Activated naive CD8-positive, alpha-beta T cell treated with anti-CD3 and anti-CD28 coated beads for 36 hours (primary cell): ENCODE measurements around the gene PALM3. TPM values are rescaled to one million over a fixed set of nuclear protein-coding genes. Genes with fewer than 3 reads are reported as not detected.
A peak's percentile ranks its signal among the peaks of the same experiment; 100 is the strongest.

Experiments
- DNase-seq: peaks from one replicate; pipeline ENCODE4 v3.0.0; 2021
- H3K27ac Mint-ChIP-seq: one replicate; pipeline ENCODE4 v1.8.0; 2022; ENCODE audit warnings: mild to moderate bottlenecking, moderate library complexity, mixed read lengths
- H3K27me3 Mint-ChIP-seq: one replicate; pipeline ENCODE4 v1.8.0; 2022; ENCODE audit warnings: mild to moderate bottlenecking, mixed read lengths
- H3K36me3 Mint-ChIP-seq: one replicate; pipeline ENCODE4 v1.8.0; 2021; ENCODE audit warnings: mild to moderate bottlenecking, mixed read lengths
- H3K4me1 Mint-ChIP-seq: one replicate; pipeline ENCODE4 v1.8.0; 2021; ENCODE audit warnings: mixed read lengths
- H3K4me3 Mint-ChIP-seq: one replicate; pipeline ENCODE4 v1.8.0; 2022; ENCODE audit warnings: mild to moderate bottlenecking, moderate library complexity, mixed read lengths
- H3K9me3 Mint-ChIP-seq: one replicate; pipeline ENCODE4 v1.8.0; 2022; ENCODE audit warnings: mixed read lengths
- total RNA-seq, 2 experiments: library from RNA; stranded (reverse); gene quantifications; one replicate each; pipeline ENCODE4 v1.2.3, GENCODE V29; 2021

Gene PALM3
- total RNA-seq, 2 experiments from 2014 or later, result not detected

- peaks cover 14% of the 10 kb centered on the region for H3K4me1 Mint-ChIP-seq
- H3K4me3 Mint-ChIP-seq, result no peak overlapping the region
- H3K9me3 Mint-ChIP-seq, result peaks cover 11% of the 10 kb centered on the region
- no peaks in the 10 kb centered on the region for H3K27me3 Mint-ChIP-seq
- DNase-seq, result no peak
- peaks cover 27% of the 10 kb centered on the region for H3K36me3 Mint-ChIP-seq
- H3K27ac Mint-ChIP-seq, result no peak overlapping the region
Observed at GRCh38 chr19:14093117-14093823, 31.4 kb upstream of the PALM3 start.

- H3K27ac Mint-ChIP-seq, result peak overlapping the region; percentile 96
- DNase-seq, result peak; percentile 62
- peak overlapping the region; percentile 96 for H3K4me3 Mint-ChIP-seq
- H3K9me3 Mint-ChIP-seq, result peaks cover 11% of the 10 kb centered on the region
- no peaks in the 10 kb centered on the region for H3K27me3 Mint-ChIP-seq
- peaks cover 14% of the 10 kb centered on the region for H3K4me1 Mint-ChIP-seq
- H3K36me3 Mint-ChIP-seq, result peaks cover 31% of the 10 kb centered on the region
Observed at GRCh38 chr19:14091813-14092462, 30.1 kb upstream of the PALM3 start.

GRCh38 chr19:14091081-14091812, 29.4 kb upstream of the PALM3 start:
- peaks cover 31% of the 10 kb centered on the region for H3K36me3 Mint-ChIP-seq
- H3K4me1 Mint-ChIP-seq, result peaks cover 14% of the 10 kb centered on the region
- peak overlapping the region; percentile 96 for H3K27ac Mint-ChIP-seq
- peaks cover 11% of the 10 kb centered on the region for H3K9me3 Mint-ChIP-seq
- no peaks in the 10 kb centered on the region for H3K27me3 Mint-ChIP-seq
- DNase-seq, result peak; percentile 81
- H3K4me3 Mint-ChIP-seq, result peak overlapping the region; percentile 96

DNA sequence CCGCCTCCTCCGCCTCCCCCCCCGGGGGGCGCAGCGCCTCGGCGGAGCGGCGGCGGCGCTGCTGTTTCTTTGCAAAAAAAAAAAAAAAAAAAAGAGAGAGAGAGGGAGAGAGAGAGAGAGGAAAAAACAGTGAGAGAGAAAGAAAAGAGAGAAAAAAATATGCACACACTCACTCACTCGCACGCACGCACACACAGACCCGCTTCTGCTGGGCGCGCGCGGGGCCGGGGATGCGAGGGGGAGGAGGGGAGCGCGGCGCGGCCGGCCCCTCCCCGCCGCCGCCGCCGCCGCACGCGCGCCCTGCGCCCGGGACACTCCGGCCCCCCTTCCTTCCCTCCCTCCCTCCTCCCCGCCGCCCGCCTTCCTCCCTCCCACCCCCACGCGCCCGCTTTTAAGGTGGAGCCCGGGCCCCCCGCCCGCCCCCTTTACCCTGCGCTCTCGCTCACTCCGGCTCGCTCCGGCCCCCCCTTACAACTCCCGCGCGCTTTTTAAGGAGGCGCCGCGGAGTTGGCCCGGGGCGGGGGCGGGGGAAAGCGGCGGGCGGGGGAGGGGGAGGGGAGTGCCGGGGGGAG, 28.7 kb upstream of the PALM3 start, which contains the start of gene SAMD1:
TSS of gene SAMD1 (minus strand) at position 243 of the 572 bp plus-strand sequence.
- Mint-ChIP-seq H3K4me3 (peak within 1 kb of the TSS; percentile 96), H3K27ac (peak within 1 kb of the TSS; percentile 96), H3K4me1 (peaks cover 14% of the 10 kb centered on the region), H3K27me3 (no peaks in the 10 kb centered on the region), H3K9me3 (peaks cover 11% of the 10 kb centered on the region), H3K36me3 (peaks cover 31% of the 10 kb centered on the region)
- peak; percentile 76 for DNase-seq

DNA sequence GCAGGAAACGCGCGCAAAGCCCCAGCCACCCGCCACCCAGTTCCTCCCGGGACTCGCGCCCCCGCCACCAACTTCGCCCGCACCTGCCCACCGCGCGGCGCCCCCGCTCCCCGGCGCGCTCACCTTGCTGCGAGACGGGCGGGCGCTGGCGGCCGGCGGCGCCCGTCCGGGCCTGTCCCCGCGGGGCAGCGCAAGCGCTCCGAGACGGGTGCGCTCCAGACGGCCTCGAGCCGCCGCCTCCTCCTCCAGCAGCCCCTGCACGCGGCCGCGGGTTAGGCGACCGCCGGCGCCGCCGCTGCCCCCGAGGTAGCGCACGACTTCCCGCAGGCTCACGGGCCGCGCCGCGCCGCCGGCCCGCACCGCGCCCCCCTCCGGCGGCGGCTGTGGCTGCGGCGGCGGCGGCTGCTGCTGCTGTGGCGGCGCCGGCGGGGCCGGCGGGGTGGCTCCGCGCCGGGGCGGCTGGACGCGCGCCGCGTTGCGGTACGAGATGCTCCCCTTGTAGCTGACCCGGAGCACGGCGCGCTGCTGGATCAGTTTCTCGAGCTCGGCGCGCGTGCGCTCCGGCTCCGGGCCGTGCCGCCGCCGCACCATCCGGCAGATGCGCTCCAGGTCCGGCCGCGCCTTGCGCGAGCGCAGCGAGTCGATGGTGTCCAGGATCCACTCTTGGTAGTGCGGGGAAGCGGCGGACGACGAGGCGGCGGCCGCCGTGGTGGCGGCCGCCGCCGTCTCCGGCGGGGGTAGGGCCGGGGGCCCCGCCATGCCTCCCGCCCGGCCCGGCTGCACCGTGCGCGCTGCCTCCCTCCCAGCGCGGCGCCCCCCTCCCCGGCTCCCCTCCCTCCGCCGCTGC, 28.0 kb upstream of the PALM3 start:
- Mint-ChIP-seq H3K27me3 (no peaks in the 10 kb centered on the region), H3K27ac (peak overlapping the region; percentile 65), H3K4me3 (peak overlapping the region; percentile 83), H3K9me3 (peaks cover 11% of the 10 kb centered on the region), H3K4me1 (peaks cover 14% of the 10 kb centered on the region), H3K36me3 (peaks cover 31% of the 10 kb centered on the region)
- DNase-seq, result peak; percentile 66

- no peak for DNase-seq
- Mint-ChIP-seq H3K27me3 (no peaks in the 10 kb centered on the region), H3K36me3 (peaks cover 26% of the 10 kb centered on the region), H3K4me3 (peak overlapping the region; percentile 83), H3K9me3 (peaks cover 11% of the 10 kb centered on the region), H3K27ac (peak overlapping the region; percentile 65), H3K4me1 (peaks cover 14% of the 10 kb centered on the region)
Observed at GRCh38 chr19:14089412-14089661, 27.5 kb upstream of the PALM3 start.

DNA sequence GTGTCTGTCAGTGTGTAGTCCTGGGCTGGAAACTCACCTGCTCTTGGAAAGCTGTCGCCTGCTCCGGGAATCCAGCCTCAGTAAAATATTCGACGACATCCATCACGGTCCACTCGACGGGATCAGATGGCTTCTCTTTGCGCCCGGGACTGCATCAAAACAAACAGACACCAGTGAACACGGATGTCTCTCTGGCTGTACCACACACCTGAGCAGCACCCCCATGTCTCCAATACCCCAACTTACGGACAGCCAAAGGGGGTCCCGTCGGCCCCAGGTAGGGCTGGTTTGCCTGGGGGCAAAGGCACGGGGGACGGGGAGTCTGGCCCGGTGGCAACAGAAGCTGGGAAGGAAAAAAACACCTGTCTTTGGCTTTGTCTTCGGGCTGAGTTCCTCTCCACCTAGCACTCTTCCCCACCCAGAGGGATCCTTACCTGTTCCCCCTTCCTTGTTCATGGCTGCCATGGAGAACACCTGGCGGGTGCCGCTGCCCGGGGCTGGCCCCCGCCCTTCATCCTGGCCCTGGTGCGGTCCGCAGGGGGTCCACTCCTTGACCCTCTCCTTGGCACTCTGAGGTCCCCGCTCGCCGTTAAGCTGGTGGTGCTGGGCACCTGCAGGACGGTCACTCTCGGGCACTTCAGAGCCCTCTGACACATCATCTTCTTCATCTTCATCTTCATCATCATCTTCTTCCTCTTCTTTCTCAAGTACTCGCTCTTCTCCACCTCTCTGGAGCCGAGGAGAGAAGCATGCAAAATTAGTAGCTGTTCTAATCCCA, 26.9 kb upstream of the PALM3 start:
- Mint-ChIP-seq H3K27ac (peak overlapping the region; percentile 65), H3K9me3 (peaks cover 11% of the 10 kb centered on the region), H3K4me1 (peaks cover 14% of the 10 kb centered on the region), H3K4me3 (peak overlapping the region; percentile 83), H3K27me3 (no peaks in the 10 kb centered on the region), H3K36me3 (peaks cover 25% of the 10 kb centered on the region)
- no peak for DNase-seq

DNA sequence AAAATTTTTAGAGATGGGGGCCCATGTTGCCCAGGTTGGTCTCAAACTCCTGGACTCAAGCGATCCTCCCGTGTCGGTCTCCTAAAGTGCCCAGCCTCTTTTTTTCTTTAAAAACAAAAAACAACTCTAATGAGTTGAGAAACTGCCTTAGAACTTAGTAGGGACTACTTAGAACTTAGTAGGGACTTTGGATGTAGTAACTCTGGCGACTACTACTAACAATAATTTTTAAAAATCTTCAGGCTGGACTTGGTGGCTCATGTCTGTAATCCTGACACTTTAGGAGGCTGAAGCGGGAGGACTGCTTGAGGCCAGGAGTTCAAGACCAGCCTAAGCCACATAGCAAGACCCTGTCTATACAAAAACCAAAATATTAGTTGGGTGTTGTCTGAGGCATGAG, 24.2 kb upstream of the PALM3 start:
- Mint-ChIP-seq H3K4me3 (no peak overlapping the region), H3K9me3 (no peaks in the 10 kb centered on the region), H3K4me1 (peaks cover 10% of the 10 kb centered on the region), H3K27me3 (no peaks in the 10 kb centered on the region), H3K36me3 (peaks cover 12% of the 10 kb centered on the region), H3K27ac (no peak overlapping the region)
- no peak for DNase-seq

DNA sequence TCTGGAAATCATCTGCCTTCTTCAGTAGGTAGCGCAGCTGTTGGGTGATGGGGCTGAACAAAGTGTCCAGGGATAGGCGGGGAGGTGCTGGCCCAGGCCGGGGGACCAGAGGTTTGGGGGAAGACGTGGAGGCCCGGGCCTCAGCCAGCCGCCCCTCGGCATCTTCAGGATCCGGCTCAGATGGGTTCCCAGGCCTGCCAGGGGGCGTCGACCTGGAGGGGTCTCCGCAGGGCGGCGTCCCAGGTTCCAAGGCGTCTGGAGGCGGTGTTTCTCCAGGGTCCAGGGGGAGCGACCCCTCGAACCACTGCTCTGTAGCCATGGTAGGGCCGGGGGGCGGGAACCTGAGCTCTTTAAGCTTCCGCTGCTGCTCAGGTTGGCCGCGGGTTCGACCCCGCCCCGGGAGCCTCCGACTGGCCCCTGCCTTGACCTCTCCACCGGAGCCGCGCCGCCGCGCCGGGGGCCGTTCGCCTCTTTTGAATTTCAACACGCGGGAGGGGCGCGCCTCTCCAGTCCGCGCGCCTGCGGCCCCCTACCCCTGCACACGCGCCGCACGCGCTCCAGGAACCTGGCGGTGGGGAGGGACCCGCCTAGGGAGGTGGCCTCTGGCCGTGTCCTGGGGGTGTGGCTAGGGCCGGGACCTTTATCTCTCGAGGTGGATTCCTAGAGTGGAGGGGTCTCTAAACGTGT, 23.6 kb upstream of the PALM3 start, which contains the start of gene C19orf67:
TSS of gene C19orf67 (minus strand) at position 475 of the 687 bp plus-strand sequence. CDS start at position 319, 156 bp downstream.
- Mint-ChIP-seq H3K9me3 (no peaks in the 10 kb centered on the region), H3K27ac (no peak within 1 kb of the TSS), H3K4me3 (no peak within 1 kb of the TSS), H3K4me1 (peaks cover 10% of the 10 kb centered on the region), H3K27me3 (no peaks in the 10 kb centered on the region), H3K36me3 (peaks cover 12% of the 10 kb centered on the region)
- no peak for DNase-seq

GRCh38 chr19:14082675-14082960, 20.7 kb upstream of the PALM3 start:
- no peak overlapping the region for H3K27ac Mint-ChIP-seq

DNA sequence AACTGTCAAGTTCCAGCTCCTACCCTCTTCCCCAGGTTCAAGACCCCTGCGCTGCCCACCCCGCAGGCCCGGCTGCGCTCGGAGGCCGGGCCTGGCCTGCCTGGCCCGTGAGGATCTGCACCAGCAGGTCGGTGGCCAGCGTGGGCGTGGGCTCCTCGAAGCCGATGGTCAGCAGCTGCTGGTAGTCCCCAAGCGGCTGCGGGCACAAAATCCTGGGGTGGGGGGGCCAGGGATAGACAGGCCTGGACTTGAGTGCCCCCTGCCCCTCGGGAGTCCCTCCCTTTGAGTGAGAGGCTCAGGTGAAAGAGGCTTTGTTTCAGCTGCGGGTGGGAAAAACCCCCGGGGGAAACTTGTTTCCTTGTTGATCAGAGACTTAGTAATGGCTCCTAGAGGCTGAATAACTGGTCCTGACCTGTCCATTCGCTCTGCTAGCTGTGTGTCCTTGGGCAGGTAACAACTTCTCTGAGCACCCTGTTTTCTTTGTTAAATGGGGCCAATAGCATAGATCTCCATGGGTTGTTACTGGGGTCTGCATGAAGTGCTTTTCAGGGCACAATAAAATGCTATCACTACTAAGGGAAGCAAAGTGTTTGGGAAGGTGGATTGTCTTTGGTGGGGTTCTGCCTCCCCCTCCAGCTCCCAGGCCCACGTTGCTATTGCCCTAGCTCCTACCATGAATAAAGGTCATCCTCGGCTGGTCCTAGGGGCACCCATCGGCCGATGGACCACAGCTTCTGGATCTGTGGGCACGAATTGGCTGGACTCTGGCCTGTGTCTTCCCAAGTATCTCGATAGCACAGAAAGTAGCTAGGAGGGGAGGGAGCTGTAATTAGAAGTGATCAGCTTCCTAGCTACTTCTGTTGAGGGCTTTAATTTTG, 20.2 kb upstream of the PALM3 start:
- peaks cover 8% of the 10 kb centered on the region for H3K4me1 Mint-ChIP-seq
- H3K27ac Mint-ChIP-seq, result peak overlapping the region; percentile 82
- H3K27me3 Mint-ChIP-seq, result no peaks in the 10 kb centered on the region
- H3K36me3 Mint-ChIP-seq, result no peaks in the 10 kb centered on the region
- peak; percentile 34 for DNase-seq
- peak overlapping the region; percentile 87 for H3K4me3 Mint-ChIP-seq
- H3K9me3 Mint-ChIP-seq, result no peaks in the 10 kb centered on the region

More at GRCh38 chr19:14082675-14082960, 20.7 kb upstream of the PALM3 start:
- Mint-ChIP-seq H3K36me3 (no peaks in the 10 kb centered on the region), H3K4me3 (no peak overlapping the region), H3K4me1 (peaks cover 8% of the 10 kb centered on the region), H3K27me3 (no peaks in the 10 kb centered on the region), H3K9me3 (no peaks in the 10 kb centered on the region)
- DNase-seq, result no peak

GRCh38 chr19:14080887-14081796, 19.3 kb upstream of the PALM3 start:
- peak overlapping the region; percentile 87 for H3K4me3 Mint-ChIP-seq
- DNase-seq, result peak; percentile 98
- no peaks in the 10 kb centered on the region for H3K9me3 Mint-ChIP-seq
- H3K27ac Mint-ChIP-seq, result peak overlapping the region; percentile 82
- no peaks in the 10 kb centered on the region for H3K36me3 Mint-ChIP-seq
- H3K27me3 Mint-ChIP-seq, result no peaks in the 10 kb centered on the region
- peaks cover 8% of the 10 kb centered on the region for H3K4me1 Mint-ChIP-seq
